HG02763 (cell line): ENCODE measurements around the gene TNFRSF17.
A peak's percentile ranks its signal among the peaks of the same experiment; 100 is the strongest.
"Not testable (repeated sequence)": the region's sequence is repeated elsewhere in the genome, so short reads cannot be mapped to it uniquely, and the experiment has no call there.

Experiments
- ATAC-seq: cut with Tn5 transposase; IDR thresholded peaks from one replicate; pipeline ENCODE4 v1.9.1; 2021; ENCODE audit warnings: mild to moderate bottlenecking, moderate library complexity; ENCODE audit not compliant: unreplicated experiment

The TNFRSF17 gene

GRCh38 chr16:11964761-11965551 lies at the start of gene TNFRSF17:
TNFRSF17 (plus strand) TSS chr16:11965210; CDS start chr16:11965325, 115 bp downstream.
- ATAC-seq: peak; percentile 75

GRCh38 chr16:11915644-11916523 lies 49.1 kb upstream of the TNFRSF17 start, which contains the start of gene GSPT1:
GSPT1 (minus strand) TSS chr16:11915956; CDS start chr16:11915720, 236 bp downstream.
- peak; percentile 88 for ATAC-seq

GRCh38 chr16:11916524-11917285 lies 48.3 kb upstream of the TNFRSF17 start:
- ATAC-seq: no peak

- ATAC-seq: not testable (repeated sequence)
Observed at GRCh38 chr16:11924046-11924445, 41.0 kb upstream of the TNFRSF17 start.

GRCh38 chr16:11927350-11927749 lies 37.7 kb upstream of the TNFRSF17 start:
- not testable (repeated sequence) for ATAC-seq

- ATAC-seq: not testable (repeated sequence)
Observed at GRCh38 chr16:11941945-11942344, 23.1 kb upstream of the TNFRSF17 start, which contains the start of gene NPIPB2. NPIPB2 (minus strand) TSS chr16:11942045; CDS start chr16:11942045, 0 bp downstream.

- no peak for ATAC-seq
Observed at GRCh38 chr16:11946433-11946832, 18.6 kb upstream of the TNFRSF17 start.

- ATAC-seq: no peak
Observed at GRCh38 chr16:11948819-11949218, 16.2 kb upstream of the TNFRSF17 start.

GRCh38 chr16:11949527-11949926 lies 15.5 kb upstream of the TNFRSF17 start:
- no peak for ATAC-seq

- ATAC-seq: no peak
Observed at GRCh38 chr16:11950388-11950787, 14.6 kb upstream of the TNFRSF17 start.

GRCh38 chr16:11953576-11953975 lies 11.4 kb upstream of the TNFRSF17 start:
- ATAC-seq: not testable (repeated sequence)

- no peak for ATAC-seq
Observed at GRCh38 chr16:11955713-11956123, 9.3 kb upstream of the TNFRSF17 start.

- no peak for ATAC-seq
Observed at GRCh38 chr16:11956558-11956957, 8.5 kb upstream of the TNFRSF17 start.

- ATAC-seq: no peak
Observed at GRCh38 chr16:11957591-11958395, 7.2 kb upstream of the TNFRSF17 start.

GRCh38 chr16:11962457-11962856 lies 2.6 kb upstream of the TNFRSF17 start:
- not testable (repeated sequence) for ATAC-seq

- not testable (repeated sequence) for ATAC-seq
Observed at GRCh38 chr16:11962978-11963377, 2.0 kb upstream of the TNFRSF17 start.

GRCh38 chr16:11963706-11964105 lies 1.3 kb upstream of the TNFRSF17 start:
- ATAC-seq: no peak

GRCh38 chr16:11966173-11966572 lies 1.2 kb downstream of the TNFRSF17 start:
- ATAC-seq: no peak

GRCh38 chr16:11967195-11967911 lies 2.3 kb downstream of the TNFRSF17 start:
- ATAC-seq: no peak
